K562 (cell line): ENCODE results near the gene TMPRSS9. TPM values are rescaled to one million over a fixed set of nuclear protein-coding genes. Genes with fewer than 3 reads are reported as not detected.
"Not testable (repeated sequence)": the region's sequence is repeated elsewhere in the genome, so short reads cannot be mapped to it uniquely, and the experiment has no call there.

Experiments used
- ATAC-seq: fragments of 200-7000 bp; cut with Tn5 transposase; 3 replicates; pipeline ENCODE4 v1.9.1; 2020; ENCODE audit warnings: moderate library complexity
- BruUV-seq: library from RNA; stranded (reverse); fragments of 400-500 nt; replicated peaks from 2 replicates; lab custom pipeline; 2021; lab: Mats Ljungman, UMichigan
- CTCF ChIA-PET: fragments of 300-600 bp; formaldehyde crosslinking; extraction: SDS; loops from one replicate; lab custom pipeline; 2021; ENCODE audit warnings: low intra/inter-chr PET ratio; lab: Yijun Ruan, JAX
- POLR2A ChIA-PET: fragments of 300-600, 350-650 bp; sonication (Branson Sonifier 250); formaldehyde crosslinking; extraction: SDS; loops from one replicate; lab custom pipeline; 2021; ENCODE audit warnings: antibody characterized with exemption, inconsistent platforms; lab: Yijun Ruan, JAX
- DNase-seq, 4 experiments: peaks; one replicate each; pipeline versions ENCODE4 v3.0.0 to v3.0.0-alpha.2; 2011 to 2018; ENCODE audit warnings: low spot score in 3 of 4, mixed read lengths in 3 of 4; ENCODE audit errors: extremely low read depth in 1 of 4
- FAIRE-seq: peaks from 2 replicates; lab custom pipeline; 2011; peaks lifted over from hg19 to GRCh38; lab: Jason Lieb, UNC
- H2AFZ ChIP-seq: 2 replicates; pipeline ENCODE4 v1.6.0; 2011; ENCODE audit warnings: low read depth, low read length, control low read depth, inconsistent platforms
- H3K27ac ChIP-seq: fragments of 200-600 bp; 3 replicates; pipeline ENCODE4 v1.8.0; 2011; ENCODE audit warnings: low read depth, mild to moderate bottlenecking, control low read depth, inconsistent platforms, low read length, moderate library complexity, mixed read lengths; ENCODE audit errors: extremely low read depth
- H3K27me3 ChIP-seq, 2 experiments: fragments of 300-600 bp in 1 of 2; 2 replicates in 1 of 2; 3 replicates in 1 of 2; pipeline versions ENCODE4 v1.6.0 to v1.8.0; 2011; ENCODE audit warnings: inconsistent platforms in 2 of 2, low read length in 2 of 2, mild to moderate bottlenecking in 1 of 2, mixed read lengths in 1 of 2, moderate library complexity in 1 of 2; ENCODE audit not compliant: control insufficient read depth in 2 of 2, insufficient read depth in 2 of 2
- H3K36me3 ChIP-seq: fragments of 300-600 bp; 3 replicates; pipeline ENCODE4 v1.8.0; 2011; ENCODE audit warnings: mild to moderate bottlenecking, low read length, inconsistent platforms; ENCODE audit not compliant: control insufficient read depth, insufficient read depth
- H3K4me1 ChIP-seq, 2 experiments: fragments of 200-600 bp in 1 of 2; replicated peaks in 1 of 2; 2 replicates in 1 of 2; 3 replicates in 1 of 2; pipeline versions ENCODE4 v1.5.1 to v1.8.0; 2011; ENCODE audit warnings: inconsistent platforms in 2 of 2, low read length in 2 of 2, mild to moderate bottlenecking in 1 of 2, mixed read lengths in 1 of 2, moderate library complexity in 1 of 2; ENCODE audit not compliant: control insufficient read depth in 2 of 2, insufficient read depth in 2 of 2
- H3K4me2 ChIP-seq: 2 replicates; pipeline ENCODE4 v1.6.1; 2011; ENCODE audit warnings: low read length, control low read depth, inconsistent platforms, mixed read lengths; ENCODE audit not compliant: insufficient read depth
- H3K4me3 ChIP-seq: fragments of 200-600 bp; sonication (generic), shearing (Covaris generic); 2 replicates; pipeline ENCODE4 v1.5.1; 2016; ENCODE audit warnings: control low read depth, inconsistent platforms
- H3K79me2 ChIP-seq: fragments of 200-600 bp; 3 replicates; pipeline ENCODE4 v1.8.0; 2011; ENCODE audit warnings: low read length, inconsistent platforms; ENCODE audit not compliant: control insufficient read depth, insufficient read depth
- H3K9ac ChIP-seq, 2 experiments: 2 replicates each; pipeline versions ENCODE4 v1.6.0 to v1.6.1; 2011; ENCODE audit warnings: low read depth in 2 of 2, low read length in 2 of 2, control low read depth in 1 of 2, inconsistent platforms in 1 of 2, mild to moderate bottlenecking in 1 of 2, mixed read lengths in 1 of 2; ENCODE audit not compliant: insufficient read depth in 1 of 2
- H3K9me1 ChIP-seq: one replicate; pipeline ENCODE4 v1.6.0; 2011; ENCODE audit warnings: inconsistent platforms, mild to moderate bottlenecking, low read length, moderate library complexity; ENCODE audit not compliant: control insufficient read depth, insufficient read depth
- H3K9me3 ChIP-seq: replicated peaks from 2 replicates; pipeline ENCODE4 v1.5.1; 2011; ENCODE audit warnings: low read depth, low read length, inconsistent platforms; ENCODE audit not compliant: control insufficient read depth, insufficient read depth
- H4K20me1 ChIP-seq: replicated peaks from 2 replicates; pipeline ENCODE4 v1.6.1; 2011; ENCODE audit warnings: low read length, inconsistent platforms, mixed read lengths; ENCODE audit not compliant: control insufficient read depth, insufficient read depth
- POLR2G ChIP-seq: fragments of 200-400 bp; formaldehyde crosslinking; IDR thresholded peaks from 2 replicates; pipeline ENCODE4 v1.6.1; 2017; ENCODE audit warnings: low read depth, mild to moderate bottlenecking, antibody characterized with exemption, low read length, moderate library complexity
- SUPT5H ChIP-seq: fragments of 450-650 bp; IDR thresholded peaks from 2 replicates; pipeline ENCODE4 v1.6.1; 2016
- ZNF121 ChIP-seq: sonication (generic); formaldehyde crosslinking; conservative IDR thresholded peaks from 2 replicates; pipeline ENCODE4 v1.8.0; 2022; ENCODE audit warnings: missing genetic modification reagents
- WGBS: fragments of 100-300 bp; shearing (Covaris generic); methylation state at CpG from one replicate; pipeline ENCODE4 v1.1.6; 2016; ENCODE audit warnings: low coverage, mixed read lengths; ENCODE audit not compliant: insufficient coverage; ENCODE audit errors: missing lambda C conversion rate; 5-methylcytosine and 5-hydroxymethylcytosine counted together
- in situ Hi-C: fragments of 300-500 bp; cut with MboI; formaldehyde crosslinking; loops from 4 replicates; pipeline ENCODE4 v1.15.0; 2018; ENCODE audit warnings: inconsistent platforms, mixed read lengths
- intact Hi-C: fragments of 100-400 bp; cut with micrococcal nuclease; formaldehyde crosslinking; loops from 2 replicates; pipeline ENCODE4 v1.14.2; 2022
- polyA plus RNA-seq, 8 experiments: library from polyadenylated mRNA; depleted of rRNA in 4 of 8; stranded (reverse) in 5 of 8; unstranded in 3 of 8; fragments of >200 nt; fragmentation: Nextera tagmentation in 2 of 8; fragmentation: Illumina TruSeq in 1 of 8; extraction: Ambion mirVana in 2 of 8; extraction: Trizol in 1 of 8; gene quantifications; 2 replicates each; pipeline versions ENCODE4 v1.2.1 to v1.2.3, GENCODE V29; 2011 to 2014; ENCODE audit warnings: inconsistent platforms in 1 of 8, missing spikeins in 1 of 8
- total RNA-seq, 7 experiments: library from RNA; depleted of rRNA in 6 of 7; stranded (reverse); fragments of >200 nt in 6 of 7; fragmentation: Illumina TruSeq in 2 of 7; extraction: Trizol in 2 of 7; gene quantifications; 2 replicates each; pipeline versions ENCODE4 v1.2.1 to v1.2.3, GENCODE V29; 2011 to 2021; ENCODE audit warnings: low replicate concordance in 1 of 7
- TF ChIP-seq, protein P1 (sequence below): sonication (generic); formaldehyde crosslinking; IDR thresholded peaks from 2 replicates; pipeline ENCODE4 v1.8.1; 2023; ENCODE audit warnings: mild to moderate bottlenecking, missing genetic modification reagents

TMPRSS9 gene
- total and polyA plus RNA-seq, 9 of the 15 experiments (the other 6 are each of a cell fraction or from before 2014, with no cell fraction given), result 0.01 to 0.03 TPM; not detected in 7

DNA sequence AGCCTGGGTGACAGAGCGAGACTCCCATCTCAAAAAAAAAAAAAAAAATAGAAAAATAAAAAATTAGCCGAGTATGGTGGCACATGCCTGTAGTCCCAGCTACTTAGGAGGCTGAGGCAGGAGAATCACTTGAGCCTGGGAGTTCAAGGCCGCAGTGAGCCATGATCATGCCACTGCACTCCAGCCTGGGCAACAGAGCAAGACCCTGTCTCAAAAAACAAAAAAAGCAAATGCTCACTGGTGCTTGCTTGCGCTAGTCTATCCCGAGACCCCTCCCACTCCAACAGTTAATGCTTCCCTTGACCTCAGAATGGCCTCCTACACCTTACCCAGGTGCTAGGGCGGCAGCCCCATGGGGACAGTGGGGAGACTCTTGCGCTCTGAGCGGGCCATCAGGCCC, 57.4 kb downstream of the TMPRSS9 start:
- FAIRE-seq, H3K9me3 ChIP-seq, in situ Hi-C loops, BruUV-seq, intact Hi-C loops, H3K9me1 ChIP-seq, CTCF ChIA-PET, DNase-seq, H3K4me3 ChIP-seq, H3K9ac ChIP-seq, H3K4me2 ChIP-seq, H4K20me1 ChIP-seq, H3K79me2 ChIP-seq, ATAC-seq, H3K27me3 ChIP-seq, H3K27ac ChIP-seq, H2AFZ ChIP-seq: not testable (repeated sequence)
- TF ChIP-seq, protein P1, sequence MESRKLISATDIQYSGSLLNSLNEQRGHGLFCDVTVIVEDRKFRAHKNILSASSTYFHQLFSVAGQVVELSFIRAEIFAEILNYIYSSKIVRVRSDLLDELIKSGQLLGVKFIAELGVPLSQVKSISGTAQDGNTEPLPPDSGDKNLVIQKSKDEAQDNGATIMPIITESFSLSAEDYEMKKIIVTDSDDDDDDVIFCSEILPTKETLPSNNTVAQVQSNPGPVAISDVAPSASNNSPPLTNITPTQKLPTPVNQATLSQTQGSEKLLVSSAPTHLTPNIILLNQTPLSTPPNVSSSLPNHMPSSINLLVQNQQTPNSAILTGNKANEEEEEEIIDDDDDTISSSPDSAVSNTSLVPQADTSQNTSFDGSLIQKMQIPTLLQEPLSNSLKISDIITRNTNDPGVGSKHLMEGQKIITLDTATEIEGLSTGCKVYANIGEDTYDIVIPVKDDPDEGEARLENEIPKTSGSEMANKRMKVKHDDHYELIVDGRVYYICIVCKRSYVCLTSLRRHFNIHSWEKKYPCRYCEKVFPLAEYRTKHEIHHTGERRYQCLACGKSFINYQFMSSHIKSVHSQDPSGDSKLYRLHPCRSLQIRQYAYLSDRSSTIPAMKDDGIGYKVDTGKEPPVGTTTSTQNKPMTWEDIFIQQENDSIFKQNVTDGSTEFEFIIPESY, result 0 out of 2 replicates have a peak, but pooled peaks have one; percentile 14
- TF ChIP-seq ZNF121 (CRISPR knock-in tag) (peak; percentile 86), POLR2G (0 out of 2 replicates have a peak, but pooled peaks have one; percentile 40), SUPT5H (peak; percentile 46; the same call in 1 of the 2 replicates)
- POLR2A ChIA-PET, result interaction anchor here (0.6 to 0.9 kb wide), 5 partner anchors 9 to 215 kb away, joined by 3 read pairs; no protein-coding TSS in a partner anchor
- H3K4me1 ChIP-seq, result peaks cover 0 to 24% of the 10 kb centered on the region in 2 experiments; a peak in 2 of 5 replicates
- peaks cover 40% of the 10 kb centered on the region; the same call in 1 of the 3 replicates for H3K36me3 ChIP-seq
- WGBS, result 91% methylated on average over 7 of the region's 8 CpGs
